Activated T-cell treated with anti-CD3 and anti-CD28 coated beads for 1 hour (primary cell): Measurements from ENCODE around the gene DHRS3.
"Not testable (repeated sequence)": the region's sequence is repeated elsewhere in the genome, so short reads cannot be mapped to it uniquely, and the experiment has no call there.

Source experiments
- DNase-seq: peaks from one replicate; pipeline ENCODE4 v3.0.0-alpha.2; 2020; ENCODE audit warnings: low read depth

Gene DHRS3

GRCh38 chr1:12539320-12539704, 78.7 kb downstream of the DHRS3 start:
- no peak for DNase-seq

- DNase-seq: not testable (repeated sequence)
Measured at GRCh38 chr1:12538536-12538935, 79.5 kb downstream of the DHRS3 start.

- DNase-seq: no peak
Measured at GRCh38 chr1:12537906-12538461, 80.0 kb downstream of the DHRS3 start.

DNA sequence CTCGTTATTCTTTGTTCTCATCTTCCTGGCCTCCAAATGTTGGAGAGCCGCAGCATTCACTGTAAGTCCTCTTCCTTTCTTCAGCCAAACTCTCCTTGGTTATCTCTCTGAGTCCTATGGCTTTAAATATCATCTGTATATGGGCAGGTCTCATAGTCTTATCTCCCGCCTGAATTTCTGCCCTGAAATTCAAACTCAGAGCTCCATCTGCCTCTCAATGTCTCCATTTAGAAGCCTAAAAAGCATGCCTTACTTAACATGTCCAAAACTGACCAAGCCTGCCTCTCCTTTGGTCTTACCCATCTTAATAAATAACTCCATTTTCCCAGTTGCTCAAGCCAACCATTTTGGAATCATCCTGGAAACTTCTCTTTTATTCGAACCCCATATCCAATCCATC, 80.7 kb downstream of the DHRS3 start:
- no peak for DNase-seq

- no peak for DNase-seq
Measured at GRCh38 chr1:12536023-12536639, 81.9 kb downstream of the DHRS3 start.

- DNase-seq: no peak
Measured at GRCh38 chr1:12532405-12533315, 85.3 kb downstream of the DHRS3 start.

DNA sequence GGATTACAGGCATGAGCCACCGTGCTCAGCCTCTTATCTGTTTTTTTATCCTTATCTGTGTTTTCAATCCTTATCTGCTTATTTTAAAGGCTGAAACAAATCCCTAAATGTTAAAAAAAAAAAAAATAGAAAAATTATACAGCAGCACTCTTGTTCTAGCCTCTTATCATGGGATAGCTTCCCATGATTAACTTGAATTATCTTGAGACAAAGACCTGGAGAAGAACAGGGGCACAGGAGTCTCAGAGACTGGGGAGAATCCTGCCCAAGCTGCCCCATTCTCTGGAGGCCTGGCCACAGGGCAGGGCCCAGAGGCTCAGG, 86.9 kb downstream of the DHRS3 start:
- no peak for DNase-seq

DNA sequence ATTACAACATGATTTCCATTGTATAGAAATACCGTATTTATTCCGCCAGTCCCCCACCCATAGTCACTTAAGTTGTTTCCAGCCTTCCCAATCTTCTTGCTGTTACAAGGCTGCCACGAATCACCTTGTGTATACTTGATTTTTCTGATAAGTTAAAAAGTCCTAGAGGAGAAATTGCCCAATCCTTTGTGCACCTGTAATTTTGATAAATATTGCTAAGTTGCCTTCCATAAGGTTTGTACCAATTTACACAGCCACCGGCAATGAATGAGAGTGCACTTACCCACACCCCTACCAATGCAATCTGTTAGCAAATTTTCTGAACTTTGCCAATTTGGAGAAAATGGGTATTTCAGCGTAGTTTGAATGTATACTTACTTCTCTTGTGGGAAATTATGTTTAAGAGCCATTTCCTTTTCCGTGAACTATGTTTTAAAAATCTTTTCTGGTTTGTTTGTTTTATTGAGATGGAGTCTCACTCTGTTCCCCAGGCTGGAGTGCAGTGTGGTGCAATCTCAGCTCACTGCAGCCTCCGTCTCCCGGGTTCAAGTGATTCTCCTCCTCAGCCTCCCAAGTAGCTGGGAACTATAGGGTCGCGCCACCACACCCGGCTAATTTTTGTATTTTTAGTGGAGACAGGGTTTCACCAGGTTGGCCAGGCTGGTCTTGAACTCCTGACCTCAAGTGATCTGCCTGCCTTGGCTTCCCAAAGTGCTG, 87.4 kb downstream of the DHRS3 start:
- no peak for DNase-seq

DNA sequence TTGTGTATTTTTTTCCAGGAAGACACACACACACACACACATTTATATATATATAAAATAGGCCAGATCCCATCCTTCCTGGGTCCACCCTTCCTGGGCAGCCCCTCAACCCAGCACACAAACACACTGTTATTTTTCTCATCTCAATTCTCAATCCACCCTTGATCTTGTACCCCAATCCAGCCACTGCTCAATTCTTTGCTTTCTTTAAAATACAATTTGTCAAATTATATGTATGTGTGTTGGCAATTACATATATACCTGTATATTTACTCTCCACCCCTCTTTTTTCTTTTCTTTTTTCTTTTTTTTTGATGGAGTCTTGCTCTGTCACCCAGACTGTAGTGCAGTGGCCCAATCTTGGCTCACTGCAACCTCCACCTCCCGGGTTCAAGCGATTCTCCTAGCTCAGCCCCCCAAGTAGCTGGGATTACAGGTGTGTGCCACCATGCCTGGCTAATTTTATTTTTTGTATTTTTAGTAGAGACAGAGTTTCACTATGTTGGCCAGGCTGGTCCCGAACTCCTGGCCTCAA, 88.3 kb downstream of the DHRS3 start:
- no peak for DNase-seq

DNA sequence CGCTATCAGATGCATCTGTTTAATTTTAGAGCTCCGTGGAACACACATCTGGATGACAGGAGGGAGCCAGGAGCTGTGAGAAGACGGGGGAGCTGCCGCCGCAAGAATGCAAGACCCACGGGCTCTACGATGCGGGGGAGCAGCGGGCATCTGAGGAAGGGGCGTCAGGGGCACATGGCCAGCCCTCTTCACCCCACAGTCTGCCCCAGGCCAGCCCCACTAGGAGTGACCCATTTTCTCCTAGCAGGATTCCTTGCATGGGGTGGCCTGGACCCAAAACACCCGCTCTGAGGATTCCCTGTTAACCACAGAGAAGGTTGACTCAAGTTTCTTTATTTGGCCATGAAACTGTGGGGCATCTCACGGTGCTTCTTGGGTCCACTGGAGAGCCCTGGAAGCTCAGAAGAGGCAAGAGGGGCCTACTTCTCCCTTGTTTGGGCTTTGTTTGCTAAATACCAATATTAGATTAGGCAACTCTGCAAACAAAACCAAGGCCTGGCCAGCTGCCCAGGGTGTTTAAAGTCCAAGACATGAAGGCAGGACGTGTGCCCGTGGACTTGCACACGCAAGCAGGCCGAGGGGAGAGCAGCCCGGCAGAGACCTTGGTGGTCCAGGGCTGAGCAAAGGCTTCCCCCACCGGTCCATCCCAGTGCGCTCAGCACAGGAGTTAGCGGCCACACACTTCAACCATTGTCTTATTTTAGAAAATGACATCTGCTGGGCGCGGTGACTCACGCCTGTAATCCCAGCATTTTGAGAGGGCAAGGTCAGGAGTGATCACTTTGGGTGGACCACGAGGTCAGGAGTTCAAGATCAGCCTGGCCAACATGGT, 89.8 kb downstream of the DHRS3 start:
- DNase-seq: no peak

- DNase-seq: no peak
Measured at GRCh38 chr1:12527564-12527963, 90.4 kb downstream of the DHRS3 start.

DNA sequence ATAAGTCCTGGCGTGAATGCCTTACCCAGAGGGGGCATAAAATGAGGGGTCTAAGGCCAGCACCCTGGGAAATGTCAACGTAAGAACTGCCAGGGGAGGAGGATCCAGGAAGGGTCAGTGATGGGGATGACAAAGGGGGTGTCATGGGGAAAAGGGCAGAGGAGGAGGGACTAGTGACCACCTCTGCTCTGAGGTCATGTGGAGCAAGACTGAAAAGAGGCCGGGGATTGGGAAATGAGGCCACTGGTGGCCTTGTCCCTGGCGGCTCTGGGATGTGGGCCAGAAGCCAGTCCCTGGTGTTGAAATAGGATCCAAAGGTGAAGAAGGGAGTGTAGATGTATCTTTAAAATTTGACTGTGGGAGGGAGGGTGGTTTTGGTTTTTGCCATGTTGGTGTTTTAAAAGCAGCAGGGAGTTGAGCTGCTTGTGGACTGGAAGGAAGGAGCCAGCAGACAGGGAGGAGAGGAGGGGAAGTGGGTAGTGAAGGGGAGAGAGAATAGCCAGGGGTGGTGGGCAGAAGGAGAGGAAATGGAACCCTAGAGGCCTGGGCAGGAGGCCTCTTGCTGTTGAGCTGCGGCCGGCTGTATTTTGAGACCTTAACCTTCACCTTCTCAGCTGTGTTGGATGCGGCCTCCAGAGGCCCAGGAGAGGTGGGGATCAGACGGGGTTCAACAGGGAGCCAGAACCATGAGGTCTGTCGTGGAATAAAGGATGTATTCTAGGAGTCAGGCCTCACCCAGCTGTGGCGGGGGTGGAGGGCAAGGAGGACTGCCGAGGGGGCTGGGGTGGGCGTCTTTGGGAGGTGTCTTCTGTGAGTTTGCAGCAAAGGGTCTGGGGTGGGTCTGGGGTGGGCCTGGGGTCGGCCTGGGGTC, 92.5 kb downstream of the DHRS3 start:
- DNase-seq: no peak

DNA sequence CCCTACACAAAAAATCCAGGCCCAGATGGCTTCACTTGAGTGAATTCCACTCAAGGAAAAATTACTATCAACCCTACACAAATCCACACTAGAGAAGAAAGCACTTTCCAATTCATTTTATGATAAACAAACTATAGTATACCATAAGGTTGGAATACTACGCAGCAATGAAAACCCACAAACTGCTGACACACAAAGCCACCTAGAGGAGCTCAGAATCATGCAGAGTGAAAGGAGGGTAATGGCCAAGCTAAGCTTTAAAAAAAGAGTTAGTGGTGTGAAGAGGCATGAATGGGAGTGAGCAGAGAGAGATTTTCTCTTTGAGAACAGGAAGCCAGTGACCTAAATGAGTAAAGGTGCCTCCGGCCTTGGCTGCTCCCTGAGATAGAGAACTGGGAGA, 93.7 kb downstream of the DHRS3 start:
- DNase-seq: no peak

DNA sequence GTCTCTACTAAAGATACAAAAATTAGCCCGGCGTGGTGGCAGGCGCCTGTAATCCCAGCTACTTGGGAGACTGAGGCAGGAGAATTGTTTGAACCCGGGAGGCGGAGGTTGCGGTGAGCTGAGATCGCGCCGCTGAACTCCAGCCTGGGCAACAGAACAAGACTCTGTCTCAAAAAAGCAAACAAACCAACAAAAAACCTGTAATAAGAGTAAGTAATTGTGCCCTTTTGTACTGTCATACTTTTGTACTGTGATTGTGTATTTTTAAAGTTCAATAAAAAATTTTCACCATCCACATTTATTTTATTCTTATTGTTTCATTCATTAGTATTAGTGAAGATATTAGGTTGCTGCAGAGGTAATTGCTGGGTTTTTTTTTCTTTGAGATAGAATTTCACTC, 95.2 kb downstream of the DHRS3 start:
- not testable (repeated sequence) for DNase-seq

GRCh38 chr1:12521096-12521495, 96.9 kb downstream of the DHRS3 start:
- no peak for DNase-seq

DNA sequence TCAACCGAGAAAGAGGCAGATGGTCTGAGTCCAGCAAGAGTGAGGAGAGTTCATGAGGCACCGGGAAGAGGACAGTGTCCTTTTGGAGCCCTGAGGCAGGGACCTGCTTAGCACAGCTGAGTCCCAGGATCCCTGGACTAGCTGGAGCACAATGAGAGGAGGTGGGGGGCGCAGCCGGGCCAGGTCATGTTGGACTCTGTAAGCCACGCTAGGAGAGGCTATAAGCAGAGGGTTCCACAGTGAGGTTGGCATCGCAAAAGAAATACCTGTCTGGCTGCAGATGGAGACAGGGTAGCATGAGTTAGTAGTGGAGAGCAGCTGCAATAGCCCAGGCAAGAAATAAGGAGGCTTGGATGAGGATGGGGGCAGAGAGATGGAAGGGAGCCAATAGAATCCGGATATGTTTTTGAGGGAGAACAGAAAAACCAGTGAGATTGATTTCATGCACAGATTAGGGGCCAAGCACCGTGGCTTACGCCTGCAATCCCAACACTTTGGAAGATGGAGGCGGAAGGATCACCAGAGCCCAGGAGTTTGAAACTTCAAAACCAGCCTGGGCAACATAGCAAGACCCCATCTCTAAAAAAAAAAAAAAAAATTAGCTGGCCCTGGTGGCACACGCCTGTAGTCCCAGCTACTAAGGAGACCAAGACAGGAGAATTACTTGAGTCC, 98.2 kb downstream of the DHRS3 start:
- DNase-seq: no peak

DNA sequence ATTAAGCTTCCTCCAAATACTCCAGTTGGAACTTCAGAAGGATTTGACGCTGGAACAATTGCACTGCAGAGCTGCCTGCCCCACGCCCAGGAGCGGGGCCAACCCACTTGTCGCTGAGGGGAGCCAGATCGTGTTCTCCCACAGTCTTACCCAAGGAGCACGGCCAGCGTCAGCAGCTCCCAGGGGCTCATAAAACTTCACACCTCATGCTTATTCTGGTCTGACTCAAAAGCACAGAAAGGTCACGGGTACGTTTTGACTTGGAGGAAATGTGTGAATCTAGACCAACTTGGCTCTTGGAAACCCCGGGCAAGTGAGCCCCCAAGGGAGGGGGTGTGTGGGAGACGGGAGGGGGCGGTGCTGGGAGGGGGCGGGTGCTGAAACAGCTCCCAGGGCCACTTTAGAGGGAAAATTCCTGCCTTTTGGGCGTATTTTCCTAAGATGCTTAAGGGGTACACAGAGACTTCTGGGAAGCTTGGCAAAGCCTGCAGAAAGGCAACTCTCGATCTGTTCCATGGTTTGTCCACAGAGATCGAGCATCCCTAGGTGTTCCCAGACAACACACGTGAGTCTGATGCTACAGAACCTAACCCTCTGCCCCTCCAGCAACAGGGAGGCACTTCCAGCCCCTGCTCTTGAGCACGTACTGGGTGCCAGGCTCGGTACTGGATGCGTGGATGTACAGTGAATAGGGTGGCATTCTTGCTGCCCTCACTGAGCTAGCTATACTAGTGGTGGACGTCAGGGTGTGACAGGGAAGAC, 98.9 kb downstream of the DHRS3 start:
- DNase-seq: no peak
